Upper lobe of left lung (tissue), 4 donors: Measurements from ENCODE around the gene ATP1A2.

Source experiments
- POLR2A ChIP-seq, 4 donors: fragments of 450-650 bp; IDR thresholded peaks; one replicate each; pipeline ENCODE4 v1.5.1; 2016 to 2017; ENCODE audit warnings: antibody characterized with exemption in 4 of 4, mild to moderate bottlenecking in 2 of 4
- TF ChIP-seq, protein P1 (sequence below), 6 experiments: fragments of 450-650 bp in 4 of 6; fragments of 200-600 bp in 2 of 6; sonication (generic) in 2 of 6; IDR thresholded peaks; one replicate each; pipeline ENCODE4 v1.5.1; 2016 to 2019; ENCODE audit warnings: antibody characterized with exemption in 6 of 6

DNA sequence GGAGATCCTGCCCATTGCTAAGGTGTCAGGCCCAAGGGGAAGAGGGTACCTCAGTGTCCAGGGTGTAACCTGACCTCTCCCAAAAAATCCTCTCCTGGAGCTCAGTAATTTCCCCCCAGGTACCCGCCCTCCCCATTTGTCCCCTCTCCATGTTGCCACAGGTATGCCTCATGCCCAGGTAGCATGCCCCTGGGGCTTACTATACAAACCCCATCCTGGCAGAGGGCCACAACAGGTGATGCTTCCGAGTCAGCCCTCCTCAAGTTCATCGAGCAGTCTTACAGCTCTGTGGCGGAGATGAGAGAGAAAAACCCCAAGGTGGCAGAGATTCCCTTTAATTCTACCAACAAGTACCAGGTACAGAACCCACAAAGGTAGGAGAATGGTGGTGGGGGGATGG is 51.5 kb downstream of the ATP1A2 start:
- TF ChIP-seq, protein P1, sequence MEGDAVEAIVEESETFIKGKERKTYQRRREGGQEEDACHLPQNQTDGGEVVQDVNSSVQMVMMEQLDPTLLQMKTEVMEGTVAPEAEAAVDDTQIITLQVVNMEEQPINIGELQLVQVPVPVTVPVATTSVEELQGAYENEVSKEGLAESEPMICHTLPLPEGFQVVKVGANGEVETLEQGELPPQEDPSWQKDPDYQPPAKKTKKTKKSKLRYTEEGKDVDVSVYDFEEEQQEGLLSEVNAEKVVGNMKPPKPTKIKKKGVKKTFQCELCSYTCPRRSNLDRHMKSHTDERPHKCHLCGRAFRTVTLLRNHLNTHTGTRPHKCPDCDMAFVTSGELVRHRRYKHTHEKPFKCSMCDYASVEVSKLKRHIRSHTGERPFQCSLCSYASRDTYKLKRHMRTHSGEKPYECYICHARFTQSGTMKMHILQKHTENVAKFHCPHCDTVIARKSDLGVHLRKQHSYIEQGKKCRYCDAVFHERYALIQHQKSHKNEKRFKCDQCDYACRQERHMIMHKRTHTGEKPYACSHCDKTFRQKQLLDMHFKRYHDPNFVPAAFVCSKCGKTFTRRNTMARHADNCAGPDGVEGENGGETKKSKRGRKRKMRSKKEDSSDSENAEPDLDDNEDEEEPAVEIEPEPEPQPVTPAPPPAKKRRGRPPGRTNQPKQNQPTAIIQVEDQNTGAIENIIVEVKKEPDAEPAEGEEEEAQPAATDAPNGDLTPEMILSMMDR (IDR thresholded peaks at IDR 0.05) = no peak
- no peak for TF ChIP-seq POLR2A (IDR thresholded peaks at IDR 0.05)
